Tibial nerve (tissue), 3 donors: ENCODE data around the gene MYO6.

Experiments
- CTCF ChIP-seq, 5 experiments: fragments of 200-600 bp in 3 of 5; fragments of 450-650 bp in 2 of 5; sonication (generic) in 3 of 5; IDR thresholded peaks; one replicate each; pipeline ENCODE4 v1.5.1; 2016 to 2019; ENCODE audit warnings: antibody characterized with exemption in 5 of 5, mild to moderate bottlenecking in 3 of 5, moderate library complexity in 2 of 5
- POLR2A ChIP-seq, 2 donors: fragments of 450-650 bp; IDR thresholded peaks; one replicate each; pipeline ENCODE4 v1.6.1; 2017; ENCODE audit warnings: antibody characterized with exemption in 2 of 2, mild to moderate bottlenecking in 2 of 2, moderate library complexity in 2 of 2

GRCh38 chr6:75874224-75874623 is 125.2 kb downstream of the MYO6 start:
- TF ChIP-seq CTCF (IDR thresholded peaks at IDR 0.05) (no peak), POLR2A (IDR thresholded peaks at IDR 0.05) (no peak)
